HL-60 (cell line): ENCODE measurements around the gene REXO1.

ENCODE experiments used
- DNase-seq, 2 experiments: peaks; one replicate each; pipeline ENCODE4 v3.0.0-alpha.2; 2010 to 2020; ENCODE audit warnings: low read depth in 1 of 2, low spot score in 1 of 2
- H3K27ac ChIP-seq: fragments of 250-450 bp; sonication (Bioruptor Pico); replicated peaks from 2 replicates; pipeline ENCODE4 v1.5.1; 2020; ENCODE audit warnings: mild to moderate bottlenecking, moderate library complexity
- H3K27me3 ChIP-seq: fragments of 250-450 bp; sonication (Bioruptor Pico); 2 replicates; pipeline ENCODE4 v1.5.1; 2021; ENCODE audit warnings: mild to moderate bottlenecking, moderate library complexity; ENCODE audit not compliant: insufficient read depth, poor library complexity, severe bottlenecking
- H3K4me3 ChIP-seq: replicated peaks from 2 replicates; pipeline ENCODE4 v1.5.1; 2011; ENCODE audit warnings: mild to moderate bottlenecking, control low read depth, low read length; ENCODE audit not compliant: insufficient read depth
- CTCF ChIP-seq: IDR thresholded peaks from one replicate; pipeline ENCODE4 v1.5.1; 2011; ENCODE audit warnings: low read length, control low read depth, inconsistent platforms; ENCODE audit not compliant: insufficient read depth
- GABPA ChIP-seq: IDR thresholded peaks from 2 replicates; pipeline ENCODE4 v1.6.1; 2012; ENCODE audit warnings: low read depth
- POLR2AphosphoS5 ChIP-seq: IDR thresholded peaks from 2 replicates; pipeline ENCODE4 v1.6.1; 2012; ENCODE audit warnings: low read depth
- SPI1 ChIP-seq: IDR thresholded peaks from 2 replicates; pipeline ENCODE4 v1.6.1; 2012; ENCODE audit warnings: low read depth, mild to moderate bottlenecking, borderline replicate concordance
- TF ChIP-seq, protein P1 (sequence below): IDR thresholded peaks from 2 replicates; pipeline ENCODE4 v1.6.1; 2012; ENCODE audit warnings: low read depth; ENCODE audit not compliant: insufficient replicate concordance

REXO1 gene

DNA sequence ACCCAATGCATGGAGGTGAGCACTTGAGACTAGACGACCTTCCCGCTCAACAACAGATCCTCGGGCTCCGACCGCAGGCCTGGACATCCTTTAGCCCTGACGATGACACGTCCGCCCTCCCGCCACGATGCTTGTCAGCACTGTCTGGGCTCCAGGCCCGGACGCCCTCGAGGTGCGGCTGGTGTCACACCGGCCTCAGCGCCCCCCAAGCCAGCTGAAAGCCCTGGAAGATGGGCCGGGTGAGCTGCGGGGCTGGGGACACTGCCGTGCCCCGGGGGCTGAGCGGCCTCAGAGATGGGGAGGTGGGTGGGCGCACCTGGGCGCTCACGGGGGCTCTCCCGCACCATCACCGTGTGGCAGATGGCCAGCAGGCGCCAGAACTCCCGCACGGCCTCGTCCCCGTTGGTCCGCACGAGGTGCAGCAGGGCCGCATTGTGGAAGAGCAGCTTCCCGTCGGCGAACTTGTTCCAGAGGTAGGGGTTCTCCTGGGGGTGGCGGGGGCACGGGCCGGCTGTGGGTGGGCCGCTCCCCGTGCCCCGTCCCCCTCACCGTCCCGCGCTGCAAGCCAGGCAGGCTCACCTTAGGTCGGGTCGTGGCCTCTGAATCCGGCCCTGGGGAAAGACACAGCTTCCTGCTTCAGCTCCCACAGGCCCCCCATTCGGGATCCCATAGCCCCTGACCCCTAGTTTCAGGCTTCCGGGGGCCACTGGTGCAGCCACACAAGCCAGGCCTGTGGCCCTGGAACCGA, 51.7 kb downstream of the REXO1 start:
- no peak overlapping the region for H3K4me3 ChIP-seq
- no peak for DNase-seq
- peaks cover 2% of the 10 kb centered on the region for H3K27me3 ChIP-seq
- TF ChIP-seq GABPA (no peak), SPI1 (no peak), POLR2AphosphoS5 (no peak), CTCF (no peak)
- TF ChIP-seq, protein P1, sequence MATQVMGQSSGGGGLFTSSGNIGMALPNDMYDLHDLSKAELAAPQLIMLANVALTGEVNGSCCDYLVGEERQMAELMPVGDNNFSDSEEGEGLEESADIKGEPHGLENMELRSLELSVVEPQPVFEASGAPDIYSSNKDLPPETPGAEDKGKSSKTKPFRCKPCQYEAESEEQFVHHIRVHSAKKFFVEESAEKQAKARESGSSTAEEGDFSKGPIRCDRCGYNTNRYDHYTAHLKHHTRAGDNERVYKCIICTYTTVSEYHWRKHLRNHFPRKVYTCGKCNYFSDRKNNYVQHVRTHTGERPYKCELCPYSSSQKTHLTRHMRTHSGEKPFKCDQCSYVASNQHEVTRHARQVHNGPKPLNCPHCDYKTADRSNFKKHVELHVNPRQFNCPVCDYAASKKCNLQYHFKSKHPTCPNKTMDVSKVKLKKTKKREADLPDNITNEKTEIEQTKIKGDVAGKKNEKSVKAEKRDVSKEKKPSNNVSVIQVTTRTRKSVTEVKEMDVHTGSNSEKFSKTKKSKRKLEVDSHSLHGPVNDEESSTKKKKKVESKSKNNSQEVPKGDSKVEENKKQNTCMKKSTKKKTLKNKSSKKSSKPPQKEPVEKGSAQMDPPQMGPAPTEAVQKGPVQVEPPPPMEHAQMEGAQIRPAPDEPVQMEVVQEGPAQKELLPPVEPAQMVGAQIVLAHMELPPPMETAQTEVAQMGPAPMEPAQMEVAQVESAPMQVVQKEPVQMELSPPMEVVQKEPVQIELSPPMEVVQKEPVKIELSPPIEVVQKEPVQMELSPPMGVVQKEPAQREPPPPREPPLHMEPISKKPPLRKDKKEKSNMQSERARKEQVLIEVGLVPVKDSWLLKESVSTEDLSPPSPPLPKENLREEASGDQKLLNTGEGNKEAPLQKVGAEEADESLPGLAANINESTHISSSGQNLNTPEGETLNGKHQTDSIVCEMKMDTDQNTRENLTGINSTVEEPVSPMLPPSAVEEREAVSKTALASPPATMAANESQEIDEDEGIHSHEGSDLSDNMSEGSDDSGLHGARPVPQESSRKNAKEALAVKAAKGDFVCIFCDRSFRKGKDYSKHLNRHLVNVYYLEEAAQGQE: no peak
- no peak overlapping the region for H3K27ac ChIP-seq

DNA sequence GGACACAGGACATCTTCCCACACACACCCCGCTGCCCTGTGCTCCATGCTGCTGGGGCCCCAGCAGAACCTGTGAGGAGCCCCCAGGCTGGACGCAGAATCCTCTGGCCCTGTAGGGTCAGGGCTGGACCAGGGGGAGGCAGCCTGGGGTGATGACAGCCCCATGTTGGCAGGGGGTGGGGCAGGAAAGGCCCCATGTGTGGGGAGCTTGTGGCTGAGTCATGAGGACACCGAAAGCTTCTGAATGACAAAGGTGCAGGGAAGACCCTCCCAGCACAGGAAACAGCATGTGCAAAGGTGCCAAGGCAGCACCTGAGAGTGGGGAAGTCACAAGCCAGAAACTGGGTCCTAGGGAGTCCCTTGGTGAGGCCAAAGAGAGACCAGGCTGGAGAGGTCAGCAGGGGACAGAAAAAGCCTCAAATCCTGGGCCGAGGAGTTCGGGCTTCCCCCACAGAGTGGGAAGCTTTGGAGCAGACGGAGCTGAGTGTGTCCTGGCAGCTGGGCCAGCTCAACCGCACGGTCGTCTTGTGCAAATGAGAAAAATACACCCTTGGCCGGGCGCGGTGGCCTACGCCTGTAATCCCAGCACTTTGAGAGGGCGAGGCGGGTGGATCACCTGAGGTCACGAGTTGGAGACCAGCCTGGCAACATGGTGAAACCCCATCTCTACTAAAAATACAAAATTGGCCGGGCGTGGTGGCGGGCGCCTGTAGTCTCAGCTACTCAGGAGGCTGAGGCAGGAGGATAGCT, 53.7 kb downstream of the REXO1 start:
- peaks cover 4% of the 10 kb centered on the region for H3K27me3 ChIP-seq
- TF ChIP-seq GABPA (no peak), POLR2AphosphoS5 (no peak), SPI1 (no peak), CTCF (no peak)
- TF ChIP-seq, protein P1: no peak
- no peak for DNase-seq
- H3K4me3 ChIP-seq: no peak overlapping the region
- no peak overlapping the region for H3K27ac ChIP-seq

- TF ChIP-seq, protein P1: no peak
- TF ChIP-seq POLR2AphosphoS5 (no peak), SPI1 (no peak), GABPA (no peak), CTCF (no peak)
- no peak for DNase-seq
- H3K27ac ChIP-seq: no peak overlapping the region
Measured at GRCh38 chr19:1791879-1792278, 56.4 kb downstream of the REXO1 start.

More at GRCh38 chr19:1791879-1792278, 56.4 kb downstream of the REXO1 start:
- H3K27me3 ChIP-seq: peaks cover 12% of the 10 kb centered on the region
- no peak overlapping the region for H3K4me3 ChIP-seq
